ENCODE measurements around the gene PRKACB. TPM values are rescaled to one million over a fixed set of nuclear protein-coding genes. Genes with fewer than 3 reads are reported as not detected.
A peak's percentile ranks its signal among the peaks of the same experiment; 100 is the strongest.

Gene PRKACB
- total RNA-seq, 2 experiments from 2014 or later, result 16.6 to 38.5 TPM

GRCh38 chr1:84265867-84266266 is 121.8 kb downstream of the PRKACB start:
- Histone ChIP-seq H3K4me3 (ENCODE audit: low read depth, low read length, poor library complexity, severe bottlenecking) (no peak overlapping the region), H3K36me3 (ENCODE audit: insufficient read depth, low read length) (no peaks in the 10 kb centered on the region), H3K4me1 (ENCODE audit: insufficient read depth, low read length, poor library complexity, severe bottlenecking) (peaks cover 5% of the 10 kb centered on the region), H3K4me2 (ENCODE audit: low read length) (no peak overlapping the region), H3K27ac (ENCODE audit: low read depth, low read length, poor library complexity, severe bottlenecking) (no peak overlapping the region), H2AFZ (ENCODE audit: low read length) (no peak overlapping the region), H3K79me2 (ENCODE audit: insufficient read depth, low read depth, low read length) (no peaks in the 10 kb centered on the region), H3K9me2 (ENCODE audit: insufficient read depth, low read length) (no peaks in the 10 kb centered on the region), H4K20me1 (ENCODE audit: insufficient read depth, low read length) (no peaks in the 10 kb centered on the region), H3K9me3 (ENCODE audit: low read length) (no peaks in the 10 kb centered on the region)
- POLR2A ChIA-PET, result interaction anchor here (0.8 to 1.1 kb wide), 4 partner anchors 11 to 122 kb away, joined by 3 to 5 read pairs (median 4); partner anchors contain the start of genes PRKACB and SAMD13
- intact Hi-C loops (cut with micrococcal nuclease; ENCODE audit: unreplicated experiment), result no loop called here
- DNase-seq (ENCODE audit: low spot score), result no peak
- TF ChIP-seq EZH2phosphoT487 (IDR thresholded peaks at IDR 0.05; ENCODE audit: borderline replicate concordance, low read depth, low read length) (no peak), CTCF (conservative IDR thresholded peaks at IDR 0.05; ENCODE audit: low read length) (no peak)
- BruUV-seq (replicated peaks), result no TSS peak
- CTCF ChIA-PET (ENCODE audit: unreplicated experiment), result no interaction called here

GRCh38 chr1:84266748-84267147 is 122.7 kb downstream of the PRKACB start:
- intact Hi-C loops (cut with micrococcal nuclease; ENCODE audit: unreplicated experiment), result no loop called here
- H4K20me1 ChIP-seq (ENCODE audit: insufficient read depth, low read length), result no peaks in the 10 kb centered on the region
- TF ChIP-seq CTCF (conservative IDR thresholded peaks at IDR 0.05; ENCODE audit: low read length), result no peak
- TF ChIP-seq EZH2phosphoT487 (IDR thresholded peaks at IDR 0.05; ENCODE audit: borderline replicate concordance, low read depth, low read length), result no peak
- H3K36me3 ChIP-seq (ENCODE audit: insufficient read depth, low read length), result no peaks in the 10 kb centered on the region
- H3K79me2 ChIP-seq (ENCODE audit: insufficient read depth, low read depth, low read length), result no peaks in the 10 kb centered on the region
- DNase-seq (ENCODE audit: low spot score), result no peak
- no peak overlapping the region for H2AFZ ChIP-seq (ENCODE audit: low read length)
- ChIA-PET POLR2A (interaction anchor here (1.0 kb wide), 2 partner anchors 35 to 123 kb away, joined by 3 to 5 read pairs; partner anchors contain the start of genes PRKACB and SAMD13), CTCF (ENCODE audit: unreplicated experiment) (no interaction called here)
- H3K4me3 ChIP-seq (ENCODE audit: low read depth, low read length, poor library complexity, severe bottlenecking), result no peak overlapping the region
- no peaks in the 10 kb centered on the region for H3K9me2 ChIP-seq (ENCODE audit: insufficient read depth, low read length)
- no peak overlapping the region for H3K27ac ChIP-seq (ENCODE audit: low read depth, low read length, poor library complexity, severe bottlenecking)
- peaks cover 13% of the 10 kb centered on the region for H3K4me1 ChIP-seq (ENCODE audit: insufficient read depth, low read length, poor library complexity, severe bottlenecking)
- H3K4me2 ChIP-seq (ENCODE audit: low read length), result no peak overlapping the region
- H3K9me3 ChIP-seq (ENCODE audit: low read length), result no peaks in the 10 kb centered on the region
- no TSS peak for BruUV-seq (replicated peaks)

DNA sequence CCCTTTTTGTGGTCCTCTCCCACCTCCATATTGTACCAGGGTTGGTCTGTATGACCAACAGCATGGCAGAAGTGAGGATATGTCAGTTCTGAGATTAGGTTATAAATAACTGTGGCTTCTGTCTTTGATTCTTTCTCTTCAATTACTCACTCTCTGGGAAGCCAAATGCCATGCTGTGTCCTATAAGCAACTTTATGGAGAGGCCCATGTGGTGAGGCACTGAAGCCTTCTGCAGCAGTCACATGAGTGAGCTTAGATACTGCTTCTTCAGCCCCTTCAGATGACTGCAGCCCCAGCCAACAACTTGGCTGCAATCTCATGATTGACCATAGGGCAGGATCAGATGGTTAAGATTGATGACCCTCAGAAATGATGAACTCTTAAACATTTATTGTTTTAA is 123.4 kb downstream of the PRKACB start:
- H3K4me3 ChIP-seq (ENCODE audit: low read depth, low read length, poor library complexity, severe bottlenecking), result no peak overlapping the region
- TF ChIP-seq CTCF (conservative IDR thresholded peaks at IDR 0.05; ENCODE audit: low read length) (no peak), EZH2phosphoT487 (IDR thresholded peaks at IDR 0.05; ENCODE audit: borderline replicate concordance, low read depth, low read length) (no peak)
- no peaks in the 10 kb centered on the region for H3K79me2 ChIP-seq (ENCODE audit: insufficient read depth, low read depth, low read length)
- POLR2A ChIA-PET, result interaction anchor here (0.9 kb wide), 1 partner anchor 35 kb away, joined by 3 read pairs; no protein-coding TSS in a partner anchor
- intact Hi-C loops (cut with micrococcal nuclease; ENCODE audit: unreplicated experiment), result no loop called here
- H3K27ac ChIP-seq (ENCODE audit: low read depth, low read length, poor library complexity, severe bottlenecking), result no peak overlapping the region
- no TSS peak for BruUV-seq (replicated peaks)
- peak; percentile 7 for DNase-seq (ENCODE audit: low spot score)
- no peaks in the 10 kb centered on the region for H3K36me3 ChIP-seq (ENCODE audit: insufficient read depth, low read length)
- H4K20me1 ChIP-seq (ENCODE audit: insufficient read depth, low read length), result no peaks in the 10 kb centered on the region
- H2AFZ ChIP-seq (ENCODE audit: low read length), result no peak overlapping the region
- no peak overlapping the region for H3K4me2 ChIP-seq (ENCODE audit: low read length)
- no peaks in the 10 kb centered on the region for H3K9me2 ChIP-seq (ENCODE audit: insufficient read depth, low read length)
- H3K4me1 ChIP-seq (ENCODE audit: insufficient read depth, low read length, poor library complexity, severe bottlenecking), result peaks cover 20% of the 10 kb centered on the region
- CTCF ChIA-PET (ENCODE audit: unreplicated experiment), result no interaction called here
- H3K9me3 ChIP-seq (ENCODE audit: low read length), result no peaks in the 10 kb centered on the region
